Measurements from ENCODE around the gene MBOAT1.

DNA sequence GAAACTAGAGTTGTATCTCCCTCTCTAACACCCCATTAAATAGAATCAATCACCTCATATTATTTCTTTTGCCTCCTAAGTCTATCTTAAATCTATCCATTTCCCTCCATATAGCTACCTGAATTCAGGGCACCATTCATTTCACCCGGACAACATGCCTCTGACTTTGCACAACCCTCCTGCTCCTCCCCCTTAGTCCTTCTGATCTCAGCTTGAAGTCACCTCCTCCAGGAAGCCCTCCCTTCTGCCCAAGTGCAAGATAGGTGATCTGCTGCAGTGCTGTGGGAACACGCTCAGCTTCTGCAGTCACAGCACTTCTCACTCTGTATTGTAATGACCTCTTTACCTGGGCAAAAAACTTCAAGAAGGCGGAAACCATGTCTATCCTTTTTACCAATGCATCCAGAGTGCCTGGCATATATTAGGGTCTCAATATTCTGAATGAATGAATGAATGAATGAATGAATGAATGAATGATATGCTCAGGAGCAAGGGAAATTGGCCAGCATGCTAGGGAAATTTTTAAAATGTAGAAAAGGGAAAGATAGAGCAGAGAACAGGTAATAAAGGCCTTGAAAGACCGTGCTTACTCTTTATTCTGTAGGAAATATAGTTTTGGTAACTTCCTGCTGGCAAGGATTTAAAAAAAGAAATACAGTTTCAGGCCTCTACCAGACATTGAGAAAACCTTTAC is 41.7 kb downstream of the MBOAT1 start:
- TF ChIP-seq EZH2 (IDR thresholded peaks at IDR 0.05; ENCODE audit: borderline replicate concordance, low read depth, low read length, poor library complexity, severe bottlenecking) = no peak
- TF ChIP-seq, protein P1, sequence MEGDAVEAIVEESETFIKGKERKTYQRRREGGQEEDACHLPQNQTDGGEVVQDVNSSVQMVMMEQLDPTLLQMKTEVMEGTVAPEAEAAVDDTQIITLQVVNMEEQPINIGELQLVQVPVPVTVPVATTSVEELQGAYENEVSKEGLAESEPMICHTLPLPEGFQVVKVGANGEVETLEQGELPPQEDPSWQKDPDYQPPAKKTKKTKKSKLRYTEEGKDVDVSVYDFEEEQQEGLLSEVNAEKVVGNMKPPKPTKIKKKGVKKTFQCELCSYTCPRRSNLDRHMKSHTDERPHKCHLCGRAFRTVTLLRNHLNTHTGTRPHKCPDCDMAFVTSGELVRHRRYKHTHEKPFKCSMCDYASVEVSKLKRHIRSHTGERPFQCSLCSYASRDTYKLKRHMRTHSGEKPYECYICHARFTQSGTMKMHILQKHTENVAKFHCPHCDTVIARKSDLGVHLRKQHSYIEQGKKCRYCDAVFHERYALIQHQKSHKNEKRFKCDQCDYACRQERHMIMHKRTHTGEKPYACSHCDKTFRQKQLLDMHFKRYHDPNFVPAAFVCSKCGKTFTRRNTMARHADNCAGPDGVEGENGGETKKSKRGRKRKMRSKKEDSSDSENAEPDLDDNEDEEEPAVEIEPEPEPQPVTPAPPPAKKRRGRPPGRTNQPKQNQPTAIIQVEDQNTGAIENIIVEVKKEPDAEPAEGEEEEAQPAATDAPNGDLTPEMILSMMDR (conservative IDR thresholded peaks at IDR 0.05; ENCODE audit: low read depth, low read length) = no peak

Measured in A673 (cell line).